Hepatocyte (in vitro differentiated cells): ENCODE measurements around the gene EPN1. TPM values are rescaled to one million over a fixed set of nuclear protein-coding genes. Genes with fewer than 3 reads are reported as not detected.
A peak's percentile ranks its signal among the peaks of the same experiment; 100 is the strongest.

Experiments used
- DNase-seq: peaks from one replicate; pipeline ENCODE4 v3.0.0-alpha.2; 2016; ENCODE audit warnings: low spot score
- H2AFZ ChIP-seq: fragments of 200-600 bp; sonication (generic); 2 replicates; pipeline ENCODE4 v1.6.0; 2016; ENCODE audit warnings: antibody characterized with exemption, mild to moderate bottlenecking
- H3K27ac ChIP-seq: fragments of 200-600 bp; sonication (generic); 2 replicates; pipeline ENCODE4 v1.5.1; 2016; ENCODE audit warnings: mild to moderate bottlenecking
- H3K27me3 ChIP-seq: fragments of 200-600 bp; sonication (generic); 2 replicates; pipeline ENCODE4 v1.6.1; 2016
- H3K36me3 ChIP-seq: fragments of 200-600 bp; sonication (generic); replicated peaks from 2 replicates; pipeline ENCODE4 v1.5.1; 2016; ENCODE audit warnings: low read depth; ENCODE audit not compliant: insufficient read depth
- H3K4me1 ChIP-seq: fragments of 200-600 bp; sonication (generic); 2 replicates; pipeline ENCODE4 v1.5.1; 2016; ENCODE audit warnings: mild to moderate bottlenecking, moderate library complexity; ENCODE audit not compliant: insufficient read depth
- H3K4me2 ChIP-seq: fragments of 200-600 bp; sonication (generic); 2 replicates; pipeline ENCODE4 v1.6.0; 2016
- H3K4me3 ChIP-seq: fragments of 200-600 bp; sonication (generic); 2 replicates; pipeline ENCODE4 v1.5.1; 2016; ENCODE audit warnings: mild to moderate bottlenecking
- H3K79me2 ChIP-seq: fragments of 200-600 bp; sonication (generic); 2 replicates; pipeline ENCODE4 v1.6.0; 2017; ENCODE audit warnings: mild to moderate bottlenecking
- H3K9me2 ChIP-seq: fragments of 200-600 bp; sonication (generic); replicated peaks from 2 replicates; pipeline ENCODE4 v1.6.0; 2017; ENCODE audit warnings: mild to moderate bottlenecking; ENCODE audit not compliant: insufficient read depth
- H3K9me3 ChIP-seq: fragments of 200-600 bp; sonication (generic); 2 replicates; pipeline ENCODE4 v1.5.1; 2016; ENCODE audit warnings: low read depth, mild to moderate bottlenecking
- H4K20me1 ChIP-seq: fragments of 200-600 bp; sonication (generic); 2 replicates; pipeline ENCODE4 v1.6.0; 2016; ENCODE audit warnings: mild to moderate bottlenecking; ENCODE audit not compliant: insufficient read depth, poor library complexity, severe bottlenecking
- EZH2 ChIP-seq: fragments of 200-600 bp; sonication (generic); IDR thresholded peaks from 2 replicates; pipeline ENCODE4 v1.6.1; 2016; ENCODE audit warnings: antibody characterized with exemption, mild to moderate bottlenecking, borderline replicate concordance
- EZH2phosphoT487 ChIP-seq: fragments of 200-600 bp; sonication (generic); IDR thresholded peaks from one replicate; pipeline ENCODE4 v1.6.1; 2018; ENCODE audit warnings: antibody characterized with exemption, mild to moderate bottlenecking, low read depth, moderate library complexity; ENCODE audit not compliant: unreplicated experiment, severe bottlenecking
- WGBS: methylation state at CpG from one replicate; pipeline ENCODE4 v1.1.6; 2016; ENCODE audit warnings: low lambda C conversion rate; ENCODE audit errors: missing lambda C conversion rate; 5-methylcytosine and 5-hydroxymethylcytosine counted together
- polyA plus RNA-seq: library from polyadenylated mRNA; unstranded; fragments of >200 nt; fragmentation: Nextera tagmentation; extraction: Ambion mirVana; gene quantifications from 2 replicates; pipeline ENCODE4 v1.2.1, GENCODE V29; 2016
- total RNA-seq: library from RNA; depleted of rRNA; stranded (reverse); fragments of >200 nt; gene quantifications from 2 replicates; pipeline ENCODE4 v1.2.3, GENCODE V29; 2014
- TF ChIP-seq, protein P1 (sequence below): fragments of 200-600 bp; sonication (generic); IDR thresholded peaks from 2 replicates; pipeline ENCODE4 v1.5.1; 2016; ENCODE audit warnings: antibody characterized with exemption, mild to moderate bottlenecking; ENCODE audit not compliant: poor library complexity

Gene EPN1
- total and polyA plus RNA-seq, 2 experiments from 2014 or later, result 74.8 to 165 TPM

DNA sequence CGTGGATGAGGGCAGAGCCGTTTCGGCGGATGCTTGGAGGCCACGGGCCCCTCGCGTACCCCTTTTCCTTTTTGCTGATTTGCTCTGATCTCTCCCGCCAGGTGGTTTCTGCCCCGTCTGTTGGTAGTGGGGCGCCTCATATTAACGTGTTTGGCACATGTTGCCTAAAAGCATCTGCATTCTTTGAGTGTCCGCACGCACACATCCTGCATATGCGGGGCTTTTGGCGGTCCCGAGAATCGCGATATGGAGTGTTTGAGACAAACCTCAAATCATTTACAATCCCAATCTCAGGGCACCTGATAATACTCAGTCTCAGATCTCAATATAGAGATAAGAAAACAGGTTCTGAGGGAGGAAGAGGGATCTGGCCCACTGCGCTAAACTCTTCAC lies 19.4 kb upstream of the EPN1 start:
- H3K4me1 ChIP-seq, result peaks cover 25% of the 10 kb centered on the region
- DNase-seq, result no peak
- no peaks in the 10 kb centered on the region for H3K9me3 ChIP-seq
- peaks cover 52% of the 10 kb centered on the region for H4K20me1 ChIP-seq
- H3K9me2 ChIP-seq, result no peaks in the 10 kb centered on the region
- peak overlapping the region; percentile 54 for H3K4me3 ChIP-seq
- H3K4me2 ChIP-seq, result peak overlapping the region; percentile 94
- peak overlapping the region; percentile 94 for H3K27ac ChIP-seq
- peak overlapping the region; percentile 36 for H2AFZ ChIP-seq
- no peaks in the 10 kb centered on the region for H3K36me3 ChIP-seq
- 1% methylated on average over 19 of the region's 19 CpGs for WGBS
- TF ChIP-seq, protein P1, sequence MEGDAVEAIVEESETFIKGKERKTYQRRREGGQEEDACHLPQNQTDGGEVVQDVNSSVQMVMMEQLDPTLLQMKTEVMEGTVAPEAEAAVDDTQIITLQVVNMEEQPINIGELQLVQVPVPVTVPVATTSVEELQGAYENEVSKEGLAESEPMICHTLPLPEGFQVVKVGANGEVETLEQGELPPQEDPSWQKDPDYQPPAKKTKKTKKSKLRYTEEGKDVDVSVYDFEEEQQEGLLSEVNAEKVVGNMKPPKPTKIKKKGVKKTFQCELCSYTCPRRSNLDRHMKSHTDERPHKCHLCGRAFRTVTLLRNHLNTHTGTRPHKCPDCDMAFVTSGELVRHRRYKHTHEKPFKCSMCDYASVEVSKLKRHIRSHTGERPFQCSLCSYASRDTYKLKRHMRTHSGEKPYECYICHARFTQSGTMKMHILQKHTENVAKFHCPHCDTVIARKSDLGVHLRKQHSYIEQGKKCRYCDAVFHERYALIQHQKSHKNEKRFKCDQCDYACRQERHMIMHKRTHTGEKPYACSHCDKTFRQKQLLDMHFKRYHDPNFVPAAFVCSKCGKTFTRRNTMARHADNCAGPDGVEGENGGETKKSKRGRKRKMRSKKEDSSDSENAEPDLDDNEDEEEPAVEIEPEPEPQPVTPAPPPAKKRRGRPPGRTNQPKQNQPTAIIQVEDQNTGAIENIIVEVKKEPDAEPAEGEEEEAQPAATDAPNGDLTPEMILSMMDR, result no peak
- TF ChIP-seq EZH2phosphoT487 (no peak), EZH2 (no peak)
- peaks cover 56% of the 10 kb centered on the region for H3K79me2 ChIP-seq
- H3K27me3 ChIP-seq, result no peaks in the 10 kb centered on the region

DNA sequence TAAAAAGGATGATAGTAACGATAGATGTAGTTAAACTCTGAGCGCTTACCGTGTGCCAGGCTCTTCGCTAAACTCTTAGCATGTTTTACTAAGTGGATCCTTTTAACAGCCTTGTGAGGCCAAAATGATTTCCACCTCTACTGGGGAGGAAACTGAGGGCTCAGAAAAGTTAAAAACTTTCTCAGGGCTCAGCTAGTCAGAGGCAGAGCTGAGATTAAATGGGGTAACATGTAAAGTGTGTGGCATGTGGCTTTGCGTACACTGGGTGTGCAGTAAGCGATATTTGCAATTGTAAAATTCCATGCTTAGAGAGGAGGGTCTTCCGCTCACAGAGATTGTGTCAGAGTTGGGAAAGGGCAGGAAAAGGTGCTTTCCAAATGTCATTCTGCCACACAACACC lies 18.5 kb upstream of the EPN1 start:
- Histone ChIP-seq H3K36me3 (no peaks in the 10 kb centered on the region), H3K9me2 (no peaks in the 10 kb centered on the region), H3K4me1 (peaks cover 25% of the 10 kb centered on the region), H2AFZ (no peak overlapping the region), H3K4me2 (peak overlapping the region; percentile 94), H3K27me3 (no peaks in the 10 kb centered on the region), H3K79me2 (peaks cover 64% of the 10 kb centered on the region), H3K27ac (peak overlapping the region; percentile 94), H4K20me1 (peaks cover 56% of the 10 kb centered on the region), H3K9me3 (no peaks in the 10 kb centered on the region), H3K4me3 (peak overlapping the region; percentile 54)
- 58% methylated on average over 7 of the region's 7 CpGs for WGBS
- TF ChIP-seq EZH2phosphoT487, result no peak
- no peak for TF ChIP-seq EZH2
- TF ChIP-seq, protein P1, result no peak
- no peak for DNase-seq

DNA sequence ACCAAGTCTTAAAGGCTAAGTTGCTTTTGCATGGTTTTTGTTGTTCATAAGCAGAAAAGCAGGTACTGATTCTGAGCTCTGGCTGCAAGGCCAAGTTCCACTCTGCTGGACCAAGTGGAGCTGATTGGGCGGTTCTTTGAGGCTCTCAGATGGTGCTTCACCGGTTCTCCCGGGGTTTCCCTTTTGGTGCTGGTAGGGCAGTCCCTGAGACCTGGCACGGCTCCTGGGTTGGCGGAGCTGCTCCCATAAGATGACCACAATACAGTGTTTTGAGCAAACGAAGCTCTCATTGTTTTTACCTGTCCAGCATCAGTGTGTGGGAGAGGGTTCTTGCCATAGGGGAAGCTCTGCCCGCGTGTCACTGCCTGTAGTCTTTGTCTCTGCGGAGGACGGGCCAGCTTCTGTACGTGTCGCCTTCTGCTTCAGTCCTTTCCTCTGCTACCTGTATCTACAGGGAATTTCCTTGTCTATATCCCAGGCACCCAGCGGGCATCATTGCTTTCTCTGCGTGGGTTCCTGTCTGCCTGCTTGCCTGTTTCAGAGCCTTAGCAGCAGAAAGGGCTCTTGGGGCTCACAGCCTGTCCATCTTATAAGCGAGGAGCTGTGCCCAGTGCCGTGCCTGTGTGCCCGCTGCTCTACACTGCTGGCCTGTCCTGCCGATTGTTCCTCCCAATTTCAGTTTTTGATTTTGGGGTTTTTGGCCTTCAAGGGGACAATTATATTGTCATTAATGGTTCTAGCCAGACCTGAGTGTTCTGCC lies 17.9 kb upstream of the EPN1 start:
- H3K9me2 ChIP-seq, result no peaks in the 10 kb centered on the region
- peak overlapping the region; percentile 54 for H3K4me3 ChIP-seq
- TF ChIP-seq EZH2phosphoT487 (no peak), EZH2 (no peak)
- TF ChIP-seq, protein P1, result no peak
- peaks cover 71% of the 10 kb centered on the region for H3K79me2 ChIP-seq
- no peaks in the 10 kb centered on the region for H3K9me3 ChIP-seq
- no peaks in the 10 kb centered on the region for H3K27me3 ChIP-seq
- H3K4me1 ChIP-seq, result peaks cover 25% of the 10 kb centered on the region
- peaks cover 62% of the 10 kb centered on the region for H4K20me1 ChIP-seq
- WGBS, result 76% methylated on average over 18 of the region's 18 CpGs
- H2AFZ ChIP-seq, result no peak overlapping the region
- DNase-seq, result no peak
- H3K36me3 ChIP-seq, result no peaks in the 10 kb centered on the region
- no peak overlapping the region for H3K27ac ChIP-seq
- peak overlapping the region; percentile 94 for H3K4me2 ChIP-seq
